HG02571 (cell line): Measurements from ENCODE around the gene CXCL12.

ENCODE experiments used
- ATAC-seq: cut with Tn5 transposase; IDR thresholded peaks from one replicate; pipeline ENCODE4 v1.9.1; 2021; ENCODE audit warnings: mild to moderate bottlenecking, moderate library complexity; ENCODE audit not compliant: unreplicated experiment

Gene CXCL12

DNA sequence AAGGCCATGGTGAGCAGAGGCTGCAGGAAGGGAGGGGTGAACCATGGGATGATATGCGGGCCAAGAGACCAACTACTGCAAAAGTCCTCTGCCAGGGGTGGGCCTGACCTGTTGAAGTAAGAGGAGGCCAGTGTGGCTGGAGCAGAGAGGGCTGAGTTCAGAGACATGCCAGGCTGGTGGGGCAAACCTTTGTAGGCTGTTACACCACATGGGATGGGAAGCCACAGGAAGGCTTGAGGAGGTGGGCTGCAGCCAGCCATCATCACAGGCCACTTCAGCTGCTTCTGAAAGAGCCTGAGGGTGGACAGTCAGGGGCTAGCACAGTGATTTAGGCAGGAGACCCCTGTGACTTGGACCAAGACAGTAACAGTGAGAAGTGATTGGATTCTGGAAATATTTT lies 20.3 kb downstream of the CXCL12 start:
- no peak for ATAC-seq

DNA sequence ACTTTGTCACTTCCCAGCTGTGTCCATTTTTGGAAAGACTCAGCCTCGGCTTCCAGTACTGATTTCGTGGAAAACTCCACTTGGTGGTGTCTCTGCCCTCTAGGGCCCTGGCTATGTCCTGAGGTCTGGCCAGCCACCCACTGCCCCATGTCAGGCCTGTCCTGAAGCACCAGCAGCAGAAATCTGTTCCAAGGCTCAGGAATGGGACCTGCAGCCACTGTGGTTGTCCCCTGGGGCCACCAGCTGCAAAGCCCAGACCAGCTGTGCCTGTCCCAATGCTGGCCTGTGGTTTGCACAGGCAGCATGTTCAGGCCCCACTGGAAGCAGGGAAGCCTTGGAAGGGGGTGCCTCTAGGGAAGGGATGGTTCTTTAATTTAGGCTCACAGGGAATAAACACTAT lies 21.2 kb downstream of the CXCL12 start:
- ATAC-seq: no peak

DNA sequence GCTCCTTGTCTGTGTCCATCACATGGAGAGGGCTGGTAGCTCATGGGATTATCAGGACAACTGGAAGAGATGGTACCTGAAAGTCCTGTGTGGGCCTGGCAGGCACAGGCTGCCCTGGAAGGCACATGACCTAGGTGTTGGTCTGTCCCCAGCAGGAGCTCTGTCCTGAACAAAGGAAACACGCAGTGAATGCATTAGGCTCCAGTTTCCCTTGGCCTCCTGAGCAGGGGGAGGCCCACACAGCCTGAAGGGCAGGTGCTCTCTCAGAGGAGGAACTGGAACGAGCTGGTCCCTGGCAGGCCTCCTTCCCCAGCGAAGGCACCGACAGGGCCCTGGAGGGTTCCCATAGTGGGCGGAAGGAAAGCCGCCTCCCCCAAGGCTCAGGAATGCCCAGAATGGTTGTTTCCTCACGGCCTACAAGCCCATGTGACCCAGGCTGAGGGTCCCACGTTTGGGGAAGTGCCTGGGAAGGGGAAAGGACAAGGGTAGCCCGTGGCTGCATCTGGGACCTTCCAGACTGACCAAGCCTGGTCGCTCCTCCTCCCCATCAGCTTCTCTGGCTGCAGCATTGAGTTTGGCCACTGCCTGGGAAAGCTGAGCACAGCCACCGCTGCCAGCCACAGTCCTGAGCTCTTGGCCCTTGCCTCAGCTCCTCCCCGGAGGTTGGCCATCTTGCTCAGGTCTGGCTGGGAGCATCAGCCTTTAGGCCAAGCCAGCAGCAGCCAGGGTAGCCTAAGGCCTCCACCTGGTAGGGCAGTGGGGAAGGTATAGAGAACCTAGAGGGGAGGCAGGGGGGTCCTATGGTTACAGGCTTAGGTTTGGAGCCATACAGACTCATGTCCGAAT lies 21.8 kb downstream of the CXCL12 start:
- ATAC-seq: no peak

DNA sequence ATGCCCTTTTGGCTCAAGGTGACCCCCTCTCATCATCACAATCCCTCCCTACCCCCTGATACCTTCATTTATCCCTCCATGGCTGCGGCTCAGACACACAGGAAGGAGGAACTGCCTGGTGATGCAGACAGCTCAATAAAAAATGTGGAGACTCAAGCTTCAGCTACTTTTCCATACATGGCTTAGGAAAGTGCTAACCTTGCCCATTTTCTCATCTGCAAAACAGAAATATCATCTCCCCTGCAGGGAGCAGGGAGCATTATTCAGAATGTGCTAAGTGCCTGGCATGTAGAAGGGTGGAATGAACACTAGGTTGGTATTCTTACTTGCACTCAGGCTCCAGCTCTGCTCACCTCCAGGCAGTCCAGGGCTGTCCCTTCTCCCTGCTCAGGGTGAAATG lies 23.8 kb downstream of the CXCL12 start:
- no peak for ATAC-seq

DNA sequence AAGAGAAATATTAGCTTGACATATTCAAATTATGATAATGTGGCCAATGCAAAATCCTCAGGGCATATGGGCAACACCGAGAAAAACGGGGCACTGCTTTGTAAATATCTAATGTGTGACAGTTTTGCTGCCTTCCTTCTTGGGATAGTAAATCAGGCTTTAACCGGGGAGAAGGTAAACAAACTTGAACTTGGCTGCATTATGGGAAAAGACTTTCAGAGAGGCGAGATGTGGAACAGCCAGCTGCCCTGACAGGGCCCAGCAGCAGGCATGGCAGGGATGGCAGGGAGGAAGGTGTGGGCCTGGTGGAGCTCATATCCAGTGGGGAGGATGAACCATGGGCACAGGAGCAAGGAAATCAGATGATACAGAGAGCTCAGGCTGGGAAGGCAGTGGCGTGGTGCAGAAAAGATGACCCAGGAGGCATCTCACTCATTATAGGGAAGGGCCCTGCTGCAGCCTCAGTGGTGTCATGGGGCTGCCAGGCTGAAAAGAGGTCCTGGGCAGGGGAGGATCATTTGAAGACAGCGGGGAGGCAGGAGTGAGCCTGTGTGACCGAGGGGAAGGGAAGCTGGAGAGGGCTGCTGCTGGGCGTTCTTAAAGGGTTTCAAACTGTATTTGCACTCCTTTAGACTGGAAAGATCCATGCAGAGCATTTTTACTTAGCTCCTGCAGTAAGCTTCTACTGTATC lies 26.7 kb downstream of the CXCL12 start:
- ATAC-seq: no peak

DNA sequence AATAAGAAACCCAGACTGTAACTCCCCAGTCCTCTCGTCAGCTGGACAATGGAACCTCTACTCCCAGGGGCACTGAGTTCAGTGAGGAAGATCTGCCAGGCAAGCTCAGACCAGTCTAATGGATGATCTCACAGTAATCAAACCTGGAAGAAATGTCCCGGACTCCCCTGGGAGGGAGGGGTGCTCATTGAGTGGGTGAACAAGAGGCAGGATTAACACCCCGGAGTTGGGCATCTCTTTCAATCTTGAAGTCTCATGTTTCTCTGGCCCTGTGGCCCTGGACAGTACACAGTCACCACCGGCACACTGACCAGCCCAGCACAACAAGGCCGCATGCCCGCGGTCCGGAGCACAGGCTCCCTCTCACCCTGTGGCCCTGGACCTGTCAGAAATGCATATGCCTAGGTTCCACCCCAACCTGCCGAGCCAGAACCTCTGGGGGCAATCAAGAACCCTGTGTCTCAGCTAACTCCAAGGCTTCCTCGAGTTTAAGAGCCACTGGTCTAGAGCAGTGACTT lies 27.8 kb downstream of the CXCL12 start:
- no peak for ATAC-seq

DNA sequence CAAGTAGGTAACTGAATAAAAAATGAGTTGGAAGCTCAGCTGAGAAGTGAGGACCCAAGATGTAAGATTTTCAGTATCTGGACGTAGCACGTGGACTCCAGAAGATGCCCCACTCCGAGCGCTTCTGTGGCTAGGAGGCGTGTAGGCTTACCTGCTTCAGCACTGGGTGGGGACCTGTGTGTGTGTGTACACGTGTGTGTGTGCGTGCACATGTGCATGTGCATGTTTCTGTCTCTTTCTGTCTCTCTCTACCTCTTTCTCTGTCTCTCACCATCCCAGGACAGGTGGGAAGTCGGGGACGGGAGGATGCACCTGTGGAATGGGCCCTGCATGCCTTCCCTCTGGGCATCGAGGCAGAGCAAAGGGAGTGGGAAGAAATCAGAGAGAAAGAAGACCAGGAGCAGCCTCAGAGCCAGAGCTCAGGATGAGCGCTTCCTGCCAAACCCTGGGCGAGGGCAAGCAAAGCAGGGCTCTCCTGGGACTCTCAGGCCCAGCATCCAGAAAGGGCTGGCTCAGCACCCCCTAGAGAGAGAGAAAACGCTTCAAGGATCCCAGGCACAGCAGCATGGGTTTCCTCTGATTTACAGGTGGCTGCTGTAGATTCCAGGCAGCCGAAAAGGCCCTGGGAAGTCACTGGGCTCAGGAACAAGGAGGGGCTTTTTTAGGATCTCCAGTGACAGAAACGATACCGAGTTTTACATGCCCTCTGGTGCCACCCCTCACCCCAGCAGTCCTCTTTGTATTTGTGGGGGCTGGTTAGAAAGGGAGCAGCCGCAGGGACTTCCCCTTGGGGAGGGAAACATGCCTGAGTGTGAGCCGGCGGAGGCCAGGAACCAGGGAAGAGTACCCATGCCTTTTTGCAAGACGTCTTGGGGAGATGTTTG lies 28.5 kb downstream of the CXCL12 start:
- no peak for ATAC-seq

DNA sequence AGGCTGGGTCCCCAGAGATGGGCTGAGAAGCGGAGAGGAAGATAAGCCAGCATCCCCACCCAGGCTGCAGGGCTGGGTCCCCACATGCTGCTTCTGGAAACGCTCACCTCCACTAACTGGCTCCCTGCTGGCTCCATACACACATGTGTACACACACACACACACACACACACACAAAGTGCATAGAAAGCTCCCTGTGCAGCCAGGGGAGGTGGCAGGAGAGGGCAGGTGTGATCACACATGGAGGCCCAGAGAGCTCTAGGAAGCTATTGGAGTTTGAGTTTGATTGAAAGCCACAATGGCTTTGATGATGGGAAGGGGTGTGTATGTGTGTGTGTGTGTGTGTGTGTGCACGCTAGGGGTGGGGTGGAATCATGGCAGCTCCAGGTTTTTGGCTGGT lies 29.3 kb downstream of the CXCL12 start:
- ATAC-seq: no peak

DNA sequence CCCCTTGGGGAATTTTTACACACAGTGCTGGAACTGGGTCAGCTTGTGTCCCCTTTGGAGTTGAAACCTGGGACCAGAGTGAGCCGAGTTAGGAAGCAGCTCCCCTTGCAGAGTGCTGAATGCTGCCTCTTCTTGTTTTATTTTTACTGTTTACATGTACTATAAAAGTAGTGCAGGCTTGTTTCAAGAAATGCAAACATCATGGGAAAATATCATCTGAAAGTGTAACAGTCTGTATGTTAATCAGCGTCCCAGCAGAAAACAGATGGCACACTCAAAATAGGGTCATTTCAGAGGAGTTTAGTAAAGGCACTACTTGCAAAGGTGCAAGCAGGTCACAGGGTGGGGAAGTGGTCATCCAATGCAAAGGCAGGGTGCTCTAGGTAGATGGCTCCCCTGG lies 30.1 kb downstream of the CXCL12 start:
- no peak for ATAC-seq

DNA sequence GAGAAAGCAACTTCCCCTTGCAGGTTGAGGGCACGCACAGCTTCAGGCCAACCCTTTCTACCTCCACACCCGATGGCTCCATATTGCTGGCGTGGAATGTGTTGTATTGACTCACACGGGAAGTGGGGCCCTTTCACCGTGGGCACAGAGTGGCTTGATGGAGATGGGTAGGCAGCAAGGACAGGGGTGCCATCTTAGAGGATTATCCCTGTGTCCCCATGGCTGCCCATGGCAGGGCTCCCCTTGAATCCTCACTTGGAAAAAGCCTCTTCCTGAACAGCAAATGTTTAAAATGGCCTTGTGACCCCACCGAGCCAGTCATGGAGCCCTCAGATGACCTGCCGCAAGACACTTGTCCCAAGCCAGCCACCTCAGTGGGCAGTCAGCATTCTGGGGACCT lies 31.2 kb downstream of the CXCL12 start:
- ATAC-seq: no peak

DNA sequence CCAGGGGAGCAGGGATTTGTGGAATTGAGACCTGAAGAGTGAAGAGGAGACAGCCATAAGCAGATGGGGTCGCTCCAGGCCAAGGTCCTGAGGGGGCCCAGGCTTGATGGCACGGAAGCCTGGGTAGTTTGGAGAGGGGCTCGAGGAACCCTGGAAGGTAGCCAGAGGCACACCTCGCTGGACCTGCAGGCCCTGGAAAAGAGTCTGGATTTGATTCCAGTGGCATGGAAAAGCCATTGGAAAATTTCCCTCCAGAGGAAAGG lies 31.8 kb downstream of the CXCL12 start:
- ATAC-seq: no peak

DNA sequence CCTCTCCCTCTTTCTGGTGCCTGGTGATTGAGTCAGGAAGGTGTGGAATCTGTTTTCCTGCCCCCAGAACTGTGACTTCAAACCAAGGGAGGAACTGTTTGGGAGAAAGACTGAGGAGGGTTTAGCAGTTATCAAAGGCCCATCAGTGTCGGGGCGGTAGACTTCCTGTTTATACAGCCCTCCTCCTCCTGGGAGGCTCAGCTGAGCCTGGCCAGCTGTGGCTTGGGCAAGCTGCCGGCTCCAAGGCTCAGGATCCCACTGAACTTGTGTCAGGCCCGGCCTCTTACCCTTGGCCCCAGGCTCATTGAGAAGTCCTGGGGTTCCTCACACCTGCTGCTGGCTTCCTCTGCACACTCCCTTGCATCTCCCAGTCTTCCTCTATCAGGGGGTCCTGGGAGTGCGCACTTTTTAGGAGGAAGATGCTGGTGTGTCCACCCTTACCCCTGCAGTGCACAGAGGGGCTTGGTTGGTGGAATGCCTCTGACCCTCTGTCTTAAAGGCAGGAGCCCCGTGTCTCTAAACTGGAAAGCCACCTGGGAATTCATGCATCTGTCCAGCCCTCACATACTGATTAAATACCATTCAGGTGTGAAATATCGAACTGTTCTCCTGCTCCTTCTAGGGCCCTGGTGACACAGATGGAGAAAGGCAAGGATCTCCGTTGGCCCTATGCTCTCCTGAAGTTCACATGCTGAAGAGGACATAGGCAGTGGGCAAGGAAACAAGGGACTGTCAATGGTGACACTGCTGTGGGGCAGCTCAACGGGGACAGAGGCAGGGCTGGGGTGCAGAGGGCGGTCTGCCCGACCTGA lies 32.4 kb downstream of the CXCL12 start:
- ATAC-seq: no peak

DNA sequence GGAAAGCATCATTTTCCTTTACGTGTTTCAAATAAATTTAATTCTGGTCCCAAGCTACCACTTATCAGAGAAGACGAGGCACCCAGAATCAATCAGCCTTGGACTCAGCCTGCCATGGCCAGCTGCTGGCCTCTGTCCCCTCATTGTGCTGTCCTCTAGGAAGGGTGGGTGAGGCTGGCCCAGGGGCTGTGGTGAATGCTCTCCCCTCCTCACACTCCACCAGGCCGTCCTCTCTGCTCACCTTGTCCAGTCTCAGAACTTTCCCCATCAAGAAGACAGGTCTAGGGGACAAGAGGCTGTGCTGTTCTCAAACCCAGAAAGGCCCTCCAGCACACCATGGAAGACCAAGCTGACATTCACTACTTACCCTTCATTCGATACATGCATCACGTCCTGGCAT lies 36.4 kb downstream of the CXCL12 start:
- ATAC-seq: no peak

DNA sequence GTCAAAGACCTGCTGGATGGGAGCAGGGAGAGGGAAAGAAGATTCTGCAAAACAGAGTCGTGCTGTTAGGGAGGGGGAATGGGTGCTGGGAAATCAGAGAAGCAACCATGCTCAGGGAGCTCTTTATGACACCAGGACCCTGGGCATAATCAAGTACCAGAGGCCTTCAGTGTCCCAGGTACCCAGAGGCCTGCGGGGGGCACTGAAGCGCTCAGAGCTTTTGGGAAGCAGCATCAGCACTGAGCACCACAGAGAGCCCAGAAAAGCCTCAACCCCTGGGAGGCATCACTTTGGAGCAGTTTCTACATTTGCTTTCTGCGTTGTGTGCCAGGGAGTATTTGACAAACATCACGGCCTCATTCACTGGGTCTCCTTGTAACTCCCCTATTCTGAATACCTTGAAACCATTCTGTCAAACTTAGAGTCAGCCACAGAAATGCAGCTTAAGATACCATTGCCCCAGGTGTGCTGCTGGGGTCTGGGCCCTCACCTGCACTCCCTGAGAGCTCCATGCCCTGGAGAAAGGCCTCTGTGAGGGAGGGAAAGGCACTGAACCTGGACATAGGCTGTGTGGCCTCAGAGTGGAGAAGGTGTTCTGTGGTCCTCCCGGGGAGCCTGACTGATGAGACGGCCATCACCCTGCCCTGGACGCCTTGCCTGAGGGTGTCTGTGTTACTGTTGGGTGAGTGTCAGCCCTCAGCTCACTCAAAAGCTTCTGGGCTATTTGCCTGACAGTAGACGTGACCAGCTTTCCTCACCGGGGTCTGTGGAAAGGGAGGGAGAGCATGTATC lies 37.1 kb downstream of the CXCL12 start:
- ATAC-seq: no peak

DNA sequence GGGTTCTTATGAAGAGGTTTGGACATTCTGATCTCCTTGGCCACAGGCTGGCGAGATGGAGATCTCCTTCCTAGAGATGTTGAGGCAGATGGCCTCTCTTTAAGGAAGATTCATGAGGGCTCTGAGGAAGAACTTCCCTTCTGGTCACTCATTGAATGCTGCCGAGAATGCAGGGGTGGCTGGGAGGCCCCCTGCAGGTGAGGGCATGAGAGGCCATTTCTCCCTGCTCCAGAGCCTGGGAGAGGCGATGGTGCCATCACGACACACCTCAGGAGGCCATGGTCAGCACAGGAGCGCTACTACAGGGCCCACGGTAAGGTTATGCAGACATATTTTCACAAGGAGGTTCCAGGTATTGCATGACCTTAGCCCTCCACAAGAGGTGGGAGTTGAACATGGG lies 40.2 kb downstream of the CXCL12 start:
- ATAC-seq: no peak

DNA sequence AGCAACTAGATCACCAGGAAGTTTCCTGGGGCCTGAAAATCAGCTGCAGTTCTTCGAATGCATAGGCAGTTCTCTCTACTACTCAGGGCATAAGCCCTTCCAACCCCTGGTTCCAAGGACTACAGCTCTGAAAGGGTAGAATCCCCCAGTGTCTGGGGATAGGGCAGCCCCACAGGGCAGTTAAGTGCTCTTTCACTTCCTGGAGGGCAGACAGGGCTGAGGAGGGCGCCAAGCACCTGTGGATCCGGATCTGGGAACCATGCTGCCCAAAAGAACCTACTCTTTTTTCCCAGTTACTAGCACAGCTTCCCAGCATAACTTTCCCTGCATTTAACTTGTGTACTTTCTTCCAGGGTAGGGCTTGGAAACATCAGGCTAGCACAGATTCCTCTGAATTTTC lies 41.1 kb downstream of the CXCL12 start:
- no peak for ATAC-seq

DNA sequence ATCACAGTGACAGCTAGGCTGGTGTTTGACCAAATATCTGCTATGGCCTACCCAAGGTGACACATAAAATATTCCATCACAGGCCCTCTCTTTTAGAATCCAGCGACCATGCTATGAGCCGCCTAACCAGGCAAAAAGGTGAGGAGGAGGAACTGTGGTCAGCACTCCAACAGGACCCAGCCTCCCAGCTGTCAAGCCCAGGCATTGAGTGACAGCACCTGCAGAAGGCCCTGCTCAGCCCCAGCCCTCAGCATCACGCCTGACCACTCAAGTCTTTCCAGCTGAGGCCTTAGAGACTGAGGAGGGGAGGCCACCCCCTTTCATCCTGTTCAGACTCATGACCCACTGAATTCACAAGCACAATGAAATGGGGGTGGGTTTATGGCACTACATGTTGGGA lies 43.0 kb downstream of the CXCL12 start:
- no peak for ATAC-seq

DNA sequence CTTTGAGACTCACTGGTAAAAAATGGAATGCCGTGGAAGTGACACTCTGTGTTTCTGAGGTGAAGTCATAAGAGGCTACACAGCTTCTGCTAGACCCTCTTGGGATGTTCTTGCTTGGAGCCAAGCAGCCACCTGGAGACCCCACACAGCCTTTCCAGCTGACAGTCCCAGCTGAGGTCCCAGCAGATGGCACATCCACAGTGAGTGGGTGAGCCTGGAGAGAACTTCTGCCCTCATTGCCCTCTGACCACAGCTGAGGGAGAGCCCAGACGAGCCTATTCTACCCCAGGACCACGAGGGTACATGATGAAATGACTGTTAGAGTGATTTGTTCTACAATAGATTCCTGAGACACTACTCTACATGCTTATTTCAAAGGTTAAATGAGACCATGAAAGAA lies 44.3 kb downstream of the CXCL12 start:
- no peak for ATAC-seq

DNA sequence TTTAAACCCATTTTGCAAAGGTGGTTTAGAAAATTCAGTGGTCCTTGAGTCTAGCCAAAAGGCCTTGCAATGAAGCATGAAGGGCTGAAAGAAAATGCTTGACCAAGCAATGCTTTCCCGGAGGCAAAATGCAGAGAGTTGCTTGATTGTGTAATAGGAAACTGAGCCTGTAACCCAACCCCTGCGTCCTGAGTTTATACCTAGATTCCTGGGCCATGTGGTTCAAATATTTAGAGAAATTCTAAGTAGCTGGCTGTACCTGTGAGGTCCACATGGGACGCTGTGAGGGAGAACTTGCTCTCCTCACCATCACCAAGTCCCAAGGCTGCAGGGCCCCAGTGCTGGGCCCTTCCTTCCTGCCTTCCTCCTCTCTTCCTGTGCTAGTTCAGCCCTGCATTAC lies 45.7 kb downstream of the CXCL12 start:
- no peak for ATAC-seq

DNA sequence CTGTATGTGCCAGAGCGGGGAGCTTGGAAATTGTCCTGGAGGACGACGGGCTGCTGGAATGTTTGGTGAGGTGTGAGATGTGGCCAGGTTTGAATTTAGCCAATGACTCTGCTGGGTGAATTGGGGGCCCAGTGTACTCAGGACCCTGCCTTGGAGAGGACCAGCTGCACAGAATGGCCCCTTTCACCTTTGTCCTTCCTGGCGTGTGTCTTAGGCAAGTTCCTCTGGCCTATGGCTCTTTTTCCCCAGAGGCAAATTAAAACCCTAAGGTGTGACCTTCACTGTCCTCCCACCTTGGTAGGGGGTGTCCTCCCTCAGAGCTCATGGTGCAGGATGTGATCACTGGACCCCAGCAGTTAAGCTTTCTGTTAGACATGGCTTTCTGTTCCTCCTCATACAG lies 47.8 kb downstream of the CXCL12 start:
- ATAC-seq: no peak
